Liver (tissue), 9 donors: ENCODE data around the gene TTLL5. TPM values are rescaled to one million over a fixed set of nuclear protein-coding genes. Genes with fewer than 3 reads are reported as not detected.
A peak's percentile ranks its signal among the peaks of the same experiment; 100 is the strongest.

Experiments
- DNase-seq: peaks from one replicate; pipeline ENCODE4 v3.0.0-alpha.2; 2017; ENCODE audit warnings: low spot score
- H3K27ac ChIP-seq, 2 donors: one replicate each; pipeline ENCODE4 v1.7.0; 2013; ENCODE audit warnings: inconsistent platforms in 2 of 2, low read length in 2 of 2, control low read depth in 1 of 2, low read depth in 1 of 2, mild to moderate bottlenecking in 1 of 2
- H3K27me3 ChIP-seq, 4 donors: one replicate each; pipeline versions ENCODE4 v1.6.1 to v1.7.0; 2013; ENCODE audit warnings: low read length in 3 of 4, inconsistent platforms in 1 of 4, mild to moderate bottlenecking in 1 of 4, moderate library complexity in 1 of 4; ENCODE audit not compliant: control insufficient read depth in 4 of 4, insufficient read depth in 4 of 4
- H3K36me3 ChIP-seq, 4 donors: one replicate each; pipeline versions ENCODE4 v1.6.1 to v1.7.0; 2013; ENCODE audit warnings: low read length in 3 of 4, mild to moderate bottlenecking in 3 of 4, low read depth in 1 of 4, moderate library complexity in 1 of 4; ENCODE audit not compliant: control insufficient read depth in 4 of 4, insufficient read depth in 3 of 4
- H3K4me1 ChIP-seq, 4 donors: one replicate each; pipeline versions ENCODE4 v1.6.1 to v1.7.0; 2013; ENCODE audit warnings: low read length in 3 of 4, mild to moderate bottlenecking in 3 of 4, moderate library complexity in 1 of 4; ENCODE audit not compliant: control insufficient read depth in 4 of 4, insufficient read depth in 4 of 4
- H3K4me3 ChIP-seq, 3 donors: one replicate each; pipeline versions ENCODE4 v1.6.1 to v1.7.0; 2013; ENCODE audit warnings: low read length in 3 of 3, control low read depth in 1 of 3, low read depth in 1 of 3, mild to moderate bottlenecking in 1 of 3
- H3K9ac ChIP-seq, 2 donors: one replicate each; pipeline ENCODE4 v1.7.0; 2013; ENCODE audit warnings: low read length in 2 of 2, mild to moderate bottlenecking in 2 of 2, moderate library complexity in 2 of 2, control low read depth in 1 of 2, low read depth in 1 of 2
- H3K9me3 ChIP-seq, 4 donors: one replicate each; pipeline versions ENCODE4 v1.6.1 to v1.7.0; 2013; ENCODE audit warnings: low read length in 3 of 4; ENCODE audit not compliant: control insufficient read depth in 4 of 4
- CTCF ChIP-seq: fragments of 150-350 bp; IDR thresholded peaks from 2 replicates; pipeline ENCODE4 v1.5.1; 2017; ENCODE audit warnings: improper control_type of control experiment, low read depth, low read length; ENCODE audit not compliant: missing input control
- EGR1 ChIP-seq, 2 donors: IDR thresholded peaks; 2 replicates each; pipeline ENCODE4 v1.6.1; 2016 to 2018; ENCODE audit warnings: antibody characterized with exemption in 2 of 2, low read depth in 2 of 2
- FOXA1 ChIP-seq: IDR thresholded peaks from 2 replicates; pipeline ENCODE4 v1.6.1; 2016; ENCODE audit warnings: antibody characterized with exemption
- GABPA ChIP-seq, 2 donors: IDR thresholded peaks in 1 of 2; conservative IDR thresholded peaks in 1 of 2; 2 replicates each; pipeline ENCODE4 v1.6.1; 2016; ENCODE audit warnings: antibody characterized with exemption in 2 of 2, mild to moderate bottlenecking in 1 of 2, moderate library complexity in 1 of 2
- HNF4A ChIP-seq, 2 donors: conservative IDR thresholded peaks; 2 replicates each; pipeline ENCODE4 v1.6.1; 2016; ENCODE audit warnings: antibody characterized with exemption in 2 of 2, mild to moderate bottlenecking in 2 of 2
- HNF4G ChIP-seq: IDR thresholded peaks from 2 replicates; pipeline ENCODE4 v1.6.1; 2016; ENCODE audit warnings: antibody characterized with exemption
- JUND ChIP-seq, 2 donors: IDR thresholded peaks; 2 replicates each; pipeline ENCODE4 v1.6.1; 2016; ENCODE audit warnings: antibody characterized with exemption in 2 of 2
- NR2F2 ChIP-seq: IDR thresholded peaks from 2 replicates; pipeline ENCODE4 v1.6.1; 2016; ENCODE audit warnings: antibody characterized with exemption
- SP1 ChIP-seq: IDR thresholded peaks from 2 replicates; pipeline ENCODE4 v1.6.1; 2018; ENCODE audit warnings: antibody characterized with exemption, mild to moderate bottlenecking
- TAF1 ChIP-seq: conservative IDR thresholded peaks from 2 replicates; pipeline ENCODE4 v1.6.1; 2016; ENCODE audit warnings: antibody characterized with exemption, mild to moderate bottlenecking
- ZBTB33 ChIP-seq: IDR thresholded peaks from 2 replicates; pipeline ENCODE4 v1.6.1; 2016; ENCODE audit warnings: antibody characterized with exemption
- WGBS: extraction: QIAGEN DNeasy Blood & Tissue Kit; methylation state at CpG from one replicate; pipeline ENCODE4 v1.1.7; 2013; 5-methylcytosine and 5-hydroxymethylcytosine counted together
- polyA plus RNA-seq, 2 donors: library from polyadenylated mRNA; stranded (reverse) in 1 of 2; unstranded in 1 of 2; fragments of 200-250 nt in 1 of 2; fragments of >200 nt in 1 of 2; fragmentation: Nextera tagmentation in 1 of 2; extraction: Ambion mirVana in 1 of 2; gene quantifications; one replicate each; pipeline versions ENCODE4 v1.2.1 to v1.2.3, GENCODE V29; 2013 to 2015
- total RNA-seq, 2 donors: library from RNA; depleted of rRNA; stranded (reverse); fragments of >200 nt; gene quantifications; one replicate each; pipeline ENCODE4 v1.2.3, GENCODE V29; 2014
- TF ChIP-seq, protein P1 (sequence below): IDR thresholded peaks from 2 replicates; pipeline ENCODE4 v1.6.1; 2016; ENCODE audit warnings: antibody characterized with exemption, mild to moderate bottlenecking
- TF ChIP-seq, protein P2 (sequence below): IDR thresholded peaks from 2 replicates; pipeline ENCODE4 v1.6.1; 2016; ENCODE audit warnings: antibody characterized with exemption
- TF ChIP-seq, protein P3 (sequence below): IDR thresholded peaks from 2 replicates; pipeline ENCODE4 v1.6.1; 2016; ENCODE audit warnings: antibody characterized with exemption
- donor health status: healthy.
- donor health status: healthy.
- donor health status: healthy.
- donor health status: healthy.
- donor health status: healthy.

The TTLL5 gene
- total and polyA plus RNA-seq, 4 donors = 4.3 to 14.2 (median 9.8) TPM

DNA sequence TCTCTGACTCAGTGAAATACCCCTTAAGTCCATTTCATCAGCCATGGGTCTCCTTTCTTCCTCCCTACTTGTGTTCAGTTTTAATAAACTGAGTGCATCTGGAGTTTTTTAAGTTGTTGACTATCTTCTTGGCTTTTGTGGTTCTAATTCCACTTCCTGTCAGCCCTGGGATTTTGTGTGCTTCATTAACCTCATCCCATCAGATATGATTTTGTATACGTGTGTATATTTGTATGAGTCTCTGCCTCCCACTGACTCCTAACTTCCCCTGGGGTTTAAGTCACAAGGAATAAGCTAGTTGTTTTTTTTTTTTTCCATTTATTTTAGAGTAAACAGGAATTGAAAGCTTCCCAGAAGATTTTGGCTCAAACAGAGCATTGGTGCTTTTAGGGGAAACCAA, 62.7 kb downstream of the TTLL5 start:
- Histone ChIP-seq H3K4me3 (no peak overlapping the region), H3K27ac (peak overlapping the region in 1 of 2 donors; percentile 16), H3K4me1 (peaks cover 0 to 3% (median 0%) of the 10 kb centered on the region in 4 donors), H3K9ac (no peak overlapping the region), H3K9me3 (no peaks in the 10 kb centered on the region), H3K27me3 (no peaks in the 10 kb centered on the region), H3K36me3 (peaks cover 0 to 2% (median 0%) of the 10 kb centered on the region in 4 donors)
- TF ChIP-seq GABPA (IDR thresholded peaks at IDR 0.05 in 1 of 2, conservative IDR thresholded peaks at IDR 0.05 in 1 of 2) = no peak
- TF ChIP-seq NR2F2 = peak; percentile 27
- 60% methylated on average over 1 of the region's 1 CpG for WGBS
- no peak for DNase-seq

GRCh38 chr14:75724414-75725204, 63.6 kb downstream of the TTLL5 start:
- Histone ChIP-seq H3K36me3 (no peaks in the 10 kb centered on the region), H3K27me3 (no peaks in the 10 kb centered on the region), H3K9ac (no peak overlapping the region), H3K9me3 (no peaks in the 10 kb centered on the region), H3K27ac (peak overlapping the region; percentile 4 to 38), H3K4me1 (peaks cover 0 to 3% (median 0%) of the 10 kb centered on the region in 4 donors), H3K4me3 (no peak overlapping the region)
- peak; percentile 72 for TF ChIP-seq NR2F2
- TF ChIP-seq, protein P1, sequence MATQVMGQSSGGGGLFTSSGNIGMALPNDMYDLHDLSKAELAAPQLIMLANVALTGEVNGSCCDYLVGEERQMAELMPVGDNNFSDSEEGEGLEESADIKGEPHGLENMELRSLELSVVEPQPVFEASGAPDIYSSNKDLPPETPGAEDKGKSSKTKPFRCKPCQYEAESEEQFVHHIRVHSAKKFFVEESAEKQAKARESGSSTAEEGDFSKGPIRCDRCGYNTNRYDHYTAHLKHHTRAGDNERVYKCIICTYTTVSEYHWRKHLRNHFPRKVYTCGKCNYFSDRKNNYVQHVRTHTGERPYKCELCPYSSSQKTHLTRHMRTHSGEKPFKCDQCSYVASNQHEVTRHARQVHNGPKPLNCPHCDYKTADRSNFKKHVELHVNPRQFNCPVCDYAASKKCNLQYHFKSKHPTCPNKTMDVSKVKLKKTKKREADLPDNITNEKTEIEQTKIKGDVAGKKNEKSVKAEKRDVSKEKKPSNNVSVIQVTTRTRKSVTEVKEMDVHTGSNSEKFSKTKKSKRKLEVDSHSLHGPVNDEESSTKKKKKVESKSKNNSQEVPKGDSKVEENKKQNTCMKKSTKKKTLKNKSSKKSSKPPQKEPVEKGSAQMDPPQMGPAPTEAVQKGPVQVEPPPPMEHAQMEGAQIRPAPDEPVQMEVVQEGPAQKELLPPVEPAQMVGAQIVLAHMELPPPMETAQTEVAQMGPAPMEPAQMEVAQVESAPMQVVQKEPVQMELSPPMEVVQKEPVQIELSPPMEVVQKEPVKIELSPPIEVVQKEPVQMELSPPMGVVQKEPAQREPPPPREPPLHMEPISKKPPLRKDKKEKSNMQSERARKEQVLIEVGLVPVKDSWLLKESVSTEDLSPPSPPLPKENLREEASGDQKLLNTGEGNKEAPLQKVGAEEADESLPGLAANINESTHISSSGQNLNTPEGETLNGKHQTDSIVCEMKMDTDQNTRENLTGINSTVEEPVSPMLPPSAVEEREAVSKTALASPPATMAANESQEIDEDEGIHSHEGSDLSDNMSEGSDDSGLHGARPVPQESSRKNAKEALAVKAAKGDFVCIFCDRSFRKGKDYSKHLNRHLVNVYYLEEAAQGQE = no peak
- DNase-seq = no peak
- WGBS = 87% methylated on average over 6 of the region's 6 CpGs

GRCh38 chr14:75725481-75725880, 64.4 kb downstream of the TTLL5 start:
- peak overlapping the region in 1 of 2 donors; percentile 4 for H3K27ac ChIP-seq
- peaks cover 0 to 3% (median 0%) of the 10 kb centered on the region in 4 donors for H3K4me1 ChIP-seq
- TF ChIP-seq, protein P2, sequence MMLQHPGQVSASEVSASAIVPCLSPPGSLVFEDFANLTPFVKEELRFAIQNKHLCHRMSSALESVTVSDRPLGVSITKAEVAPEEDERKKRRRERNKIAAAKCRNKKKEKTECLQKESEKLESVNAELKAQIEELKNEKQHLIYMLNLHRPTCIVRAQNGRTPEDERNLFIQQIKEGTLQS = no peak
- TF ChIP-seq EGR1 (IDR thresholded peaks at IDR 0.05; ENCODE audit: low read depth in 2 of 2) (no peak), JUND (IDR thresholded peaks at IDR 0.05) (no peak), ZBTB33 (no peak), HNF4G (no peak), TAF1 (no peak), CTCF (no peak), SP1 (no peak), FOXA1 (no peak), HNF4A (conservative IDR thresholded peaks at IDR 0.05) (no peak)
- TF ChIP-seq, protein P3, sequence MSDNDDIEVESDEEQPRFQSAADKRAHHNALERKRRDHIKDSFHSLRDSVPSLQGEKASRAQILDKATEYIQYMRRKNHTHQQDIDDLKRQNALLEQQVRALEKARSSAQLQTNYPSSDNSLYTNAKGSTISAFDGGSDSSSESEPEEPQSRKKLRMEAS = no peak
- TF ChIP-seq, protein P1 = no peak
- no peak overlapping the region for H3K9ac ChIP-seq
- H3K36me3 ChIP-seq = no peaks in the 10 kb centered on the region
- no peaks in the 10 kb centered on the region for H3K9me3 ChIP-seq
- H3K4me3 ChIP-seq = no peak overlapping the region
- 77% methylated on average over 3 of the region's 3 CpGs for WGBS
- H3K27me3 ChIP-seq = no peaks in the 10 kb centered on the region
- no peak for DNase-seq
